IPS-18a (cell line): ENCODE data around the gene FGFR3.

ENCODE experiments used
- H3K27ac ChIP-seq: one replicate; pipeline ENCODE4 v1.5.1; 2013; ENCODE audit warnings: low read length
- H3K27me3 ChIP-seq: one replicate; pipeline ENCODE4 v1.6.1; 2013; ENCODE audit warnings: mild to moderate bottlenecking, low read length; ENCODE audit not compliant: control insufficient read depth, insufficient read depth
- H3K36me3 ChIP-seq: one replicate; pipeline ENCODE4 v1.6.1; 2013; ENCODE audit warnings: low read depth, low read length; ENCODE audit not compliant: control insufficient read depth
- H3K4me1 ChIP-seq: one replicate; pipeline ENCODE4 v1.6.1; 2013; ENCODE audit warnings: low read depth, low read length; ENCODE audit not compliant: control insufficient read depth
- H3K4me3 ChIP-seq: one replicate; pipeline ENCODE4 v1.5.1; 2013; ENCODE audit warnings: low read length
- H3K9ac ChIP-seq: one replicate; pipeline ENCODE4 v1.6.1; 2013; ENCODE audit warnings: mild to moderate bottlenecking, low read length, moderate library complexity
- H3K9me3 ChIP-seq: one replicate; pipeline ENCODE4 v1.6.1; 2013; ENCODE audit warnings: low read depth, low read length; ENCODE audit not compliant: control insufficient read depth

The FGFR3 gene

DNA sequence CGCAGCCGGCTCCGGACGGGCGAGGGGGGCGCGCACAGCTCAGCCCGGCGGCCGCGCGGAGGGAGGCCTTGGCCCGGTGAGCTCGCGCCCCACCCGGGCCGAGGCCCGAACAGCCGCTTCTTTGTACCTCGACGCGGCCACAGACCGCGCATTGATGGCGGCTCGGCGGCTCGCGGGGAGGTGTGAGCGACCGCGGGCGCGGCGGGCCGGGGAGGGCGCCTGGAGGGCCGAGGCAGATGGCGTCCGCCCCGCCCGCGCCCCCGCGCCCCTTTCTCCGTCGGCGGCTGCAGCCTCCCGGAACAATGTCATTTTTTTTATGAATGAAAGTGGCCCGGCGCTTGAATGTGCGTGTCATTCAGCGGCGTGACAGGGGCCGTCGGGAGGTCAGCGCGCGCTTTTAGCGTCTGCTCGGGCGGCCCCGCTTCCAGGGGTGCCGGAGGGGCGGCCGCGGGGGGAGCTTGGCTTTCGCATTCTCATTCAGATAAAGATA is 1.8 kb downstream of the FGFR3 start:
- H3K4me1 ChIP-seq = no peaks in the 10 kb centered on the region
- H3K27ac ChIP-seq = no peak overlapping the region
- no peaks in the 10 kb centered on the region for H3K36me3 ChIP-seq
- peak overlapping the region; percentile 69 for H3K4me3 ChIP-seq
- H3K9ac ChIP-seq = no peak overlapping the region
- H3K27me3 ChIP-seq = peaks cover 49% of the 10 kb centered on the region
- no peaks in the 10 kb centered on the region for H3K9me3 ChIP-seq

DNA sequence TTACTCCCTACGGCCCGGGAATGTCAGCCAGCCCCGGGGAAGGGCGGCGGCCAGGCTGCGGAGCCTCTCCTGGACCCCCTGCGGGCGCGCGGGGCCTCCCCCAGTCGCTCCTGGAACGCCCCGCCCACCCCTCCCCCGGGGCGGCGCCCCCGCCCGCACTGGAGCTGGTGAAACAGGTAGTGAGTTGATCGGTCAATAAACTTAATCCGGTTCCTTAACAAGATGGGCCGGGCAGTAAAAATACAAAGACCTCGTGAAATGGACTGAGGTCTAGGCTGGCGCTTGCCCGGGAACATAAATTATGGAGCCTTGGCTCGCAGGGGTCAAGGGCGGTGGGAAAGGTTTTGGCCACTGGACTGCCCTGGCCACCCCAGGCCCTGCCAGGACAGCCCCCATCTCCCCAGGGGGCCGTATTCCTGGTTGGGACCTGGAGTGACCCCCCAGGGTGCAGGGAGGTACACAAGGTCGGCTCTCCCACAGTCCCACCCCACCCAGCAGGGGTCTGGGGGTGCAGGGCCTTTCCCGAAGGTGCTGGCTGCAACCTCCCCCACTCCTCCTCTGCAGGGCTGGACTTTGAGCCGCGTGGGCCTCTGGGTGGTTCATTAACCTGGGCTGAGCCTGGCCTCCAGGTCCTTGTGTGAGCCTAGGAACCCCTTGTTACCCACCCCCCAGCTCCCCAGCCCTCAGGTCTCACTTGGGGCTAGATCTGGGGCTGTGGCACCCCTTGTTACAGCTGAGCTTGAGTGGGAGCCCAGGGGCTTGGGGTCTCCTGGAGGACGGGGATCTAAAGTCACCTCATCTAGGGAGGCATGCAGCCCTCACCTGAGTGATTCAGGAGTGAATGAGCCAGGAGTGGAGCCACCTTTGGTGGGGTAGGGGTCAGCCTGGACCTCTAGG is 2.5 kb downstream of the FGFR3 start:
- H3K9me3 ChIP-seq = no peaks in the 10 kb centered on the region
- H3K4me3 ChIP-seq = peak overlapping the region; percentile 69
- H3K9ac ChIP-seq = no peak overlapping the region
- H3K27ac ChIP-seq = no peak overlapping the region
- H3K4me1 ChIP-seq = no peaks in the 10 kb centered on the region
- H3K36me3 ChIP-seq = no peaks in the 10 kb centered on the region
- peaks cover 44% of the 10 kb centered on the region for H3K27me3 ChIP-seq

DNA sequence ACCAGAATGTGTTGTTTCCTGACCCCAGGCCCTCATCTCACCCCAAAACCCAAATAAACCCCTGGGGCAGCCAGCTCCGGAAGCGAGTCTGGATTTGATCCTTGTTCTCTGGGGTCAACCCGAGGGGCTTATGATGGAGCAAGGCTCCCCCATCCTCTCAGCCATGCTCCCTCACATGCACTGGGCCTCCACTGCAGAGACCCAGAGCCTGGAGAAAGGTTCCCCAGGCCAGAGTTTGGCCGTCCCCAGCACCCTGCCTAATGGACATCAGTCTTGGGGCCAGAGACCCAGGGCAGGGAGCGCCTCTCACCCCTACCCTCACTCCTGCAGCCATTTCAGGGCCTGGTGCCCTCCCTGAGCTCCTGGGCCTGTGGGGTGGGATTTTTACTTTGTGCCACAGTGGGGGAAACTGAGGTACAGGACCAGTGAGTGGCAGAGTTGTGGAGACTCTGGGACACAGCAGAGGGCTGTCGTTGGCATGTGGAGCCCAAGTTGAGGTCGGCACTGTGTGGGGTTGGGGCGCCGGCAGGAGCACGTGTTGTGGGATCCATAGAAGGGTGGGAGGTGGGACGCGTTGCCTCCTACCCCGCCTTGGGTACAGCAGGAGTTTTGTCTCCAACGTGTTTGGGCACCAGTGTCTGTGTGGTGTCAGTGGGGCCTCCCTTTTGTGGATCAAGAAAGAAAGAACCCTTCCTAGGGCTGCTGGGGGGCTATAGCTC is 3.6 kb downstream of the FGFR3 start:
- Histone ChIP-seq H3K4me3 (no peak overlapping the region), H3K9me3 (no peaks in the 10 kb centered on the region), H3K9ac (no peak overlapping the region), H3K27ac (no peak overlapping the region), H3K27me3 (peaks cover 33% of the 10 kb centered on the region), H3K36me3 (no peaks in the 10 kb centered on the region), H3K4me1 (no peaks in the 10 kb centered on the region)

DNA sequence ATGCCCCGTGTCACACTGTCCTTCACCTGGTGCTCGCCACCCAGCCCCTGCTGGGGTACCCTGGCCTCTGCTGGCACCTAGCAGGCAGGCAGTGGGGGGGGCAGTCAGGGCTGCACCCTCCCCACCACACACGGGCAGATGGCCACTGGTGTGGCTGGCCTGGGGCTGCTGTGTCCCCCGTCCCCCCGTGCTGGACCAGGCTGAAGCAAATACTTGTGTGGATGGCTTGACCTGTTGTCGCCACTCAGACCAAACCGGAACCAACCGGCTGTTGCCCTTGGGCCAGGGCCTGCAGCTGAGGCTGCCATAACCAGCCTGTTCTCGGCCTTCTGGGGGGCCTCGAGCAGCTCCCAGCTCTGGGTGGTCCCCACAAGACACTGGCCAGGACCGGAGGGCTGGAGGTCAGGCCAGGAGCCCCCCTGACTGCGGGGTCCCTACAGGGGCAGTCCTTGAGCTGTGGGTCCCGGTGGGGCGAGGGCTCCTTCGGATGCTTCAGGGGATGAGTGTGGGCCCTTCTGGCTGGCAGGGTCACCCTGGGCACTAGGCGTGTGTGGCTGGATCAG is 4.3 kb downstream of the FGFR3 start:
- H3K27me3 ChIP-seq = peaks cover 26% of the 10 kb centered on the region

DNA sequence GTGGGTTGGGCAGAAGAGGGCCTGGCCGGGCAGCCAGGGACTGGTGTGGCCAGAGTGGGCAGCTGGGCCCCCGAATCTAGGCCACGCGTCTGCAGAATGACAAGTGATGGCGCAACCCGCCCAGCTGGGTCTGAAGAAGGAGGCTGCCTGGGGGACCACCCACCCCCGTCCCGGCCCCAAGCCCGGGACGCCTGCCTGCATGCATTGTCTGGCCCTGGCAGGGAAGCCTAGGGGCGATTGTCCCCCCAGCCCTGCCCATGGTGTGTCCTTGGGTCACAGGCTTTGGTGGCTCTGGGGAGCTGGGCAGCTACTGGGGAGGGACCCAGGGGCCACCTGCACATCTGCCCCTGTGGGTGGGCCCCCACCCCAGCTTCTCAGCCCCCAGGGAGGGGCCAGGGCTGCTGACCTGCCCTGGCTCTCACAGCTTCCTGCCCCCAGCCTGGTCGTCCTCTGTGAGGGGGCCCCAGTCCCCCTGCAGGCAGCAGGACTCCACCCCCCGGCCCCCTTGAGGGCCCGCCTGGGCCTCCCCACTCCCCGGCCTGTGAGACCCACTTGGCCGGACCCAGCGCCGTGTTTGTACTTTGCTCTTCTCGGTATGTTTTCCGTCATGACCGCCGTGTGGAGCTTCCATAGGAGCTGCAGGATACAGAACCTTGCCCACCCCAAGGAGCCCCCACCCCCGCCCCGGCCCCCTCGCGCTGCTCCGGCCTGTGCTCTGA is 4.9 kb downstream of the FGFR3 start:
- Histone ChIP-seq H3K27me3 (peaks cover 23% of the 10 kb centered on the region), H3K27ac (no peak overlapping the region), H3K9ac (no peak overlapping the region), H3K4me1 (no peaks in the 10 kb centered on the region), H3K4me3 (no peak overlapping the region), H3K36me3 (no peaks in the 10 kb centered on the region), H3K9me3 (no peaks in the 10 kb centered on the region)

More for the DNA sequence above, 4.3 kb downstream of the FGFR3 start:
- H3K4me1 ChIP-seq = no peaks in the 10 kb centered on the region
- no peak overlapping the region for H3K4me3 ChIP-seq
- no peak overlapping the region for H3K9ac ChIP-seq
- H3K9me3 ChIP-seq = no peaks in the 10 kb centered on the region
- H3K36me3 ChIP-seq = no peaks in the 10 kb centered on the region
- H3K27ac ChIP-seq = no peak overlapping the region

DNA sequence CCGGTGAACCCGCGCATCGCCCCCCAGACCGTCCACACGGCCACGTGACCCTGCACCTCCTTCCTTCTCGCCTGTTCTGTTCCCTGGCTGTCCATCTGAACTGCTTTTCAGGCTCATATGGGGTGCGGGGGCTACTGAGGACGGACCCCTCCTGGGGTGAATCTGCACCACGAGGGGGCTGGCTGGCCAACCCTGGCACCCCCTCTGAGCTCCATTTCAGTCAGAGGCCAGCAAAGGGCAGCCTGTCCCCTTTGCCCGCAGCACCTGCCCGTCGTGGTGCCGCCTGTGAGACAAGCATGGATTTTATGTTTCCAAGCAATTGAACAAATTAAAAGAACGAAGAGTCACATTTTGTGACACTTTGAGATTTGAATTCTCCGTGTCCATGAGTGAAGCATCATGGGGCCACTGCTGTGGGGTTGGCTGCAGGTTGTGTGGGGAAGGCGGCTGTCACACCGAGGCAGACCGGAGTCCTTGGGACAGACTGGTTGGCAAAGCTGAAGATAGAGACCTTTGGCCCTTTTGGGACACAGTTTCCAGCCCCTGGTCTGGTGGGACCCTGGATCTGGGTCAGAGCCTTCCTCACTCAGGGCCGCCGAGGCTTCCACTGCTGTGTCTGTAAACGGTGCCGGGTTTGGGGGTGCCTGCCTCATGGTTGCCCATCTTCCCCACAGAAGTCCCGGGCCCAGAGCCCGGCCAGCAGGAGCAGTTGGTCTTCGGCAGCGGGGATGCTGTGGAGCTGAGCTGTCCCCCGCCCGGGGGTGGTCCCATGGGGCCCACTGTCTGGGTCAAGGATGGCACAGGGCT is 5.7 kb downstream of the FGFR3 start:
- Histone ChIP-seq H3K9me3 (no peaks in the 10 kb centered on the region), H3K36me3 (no peaks in the 10 kb centered on the region), H3K27me3 (peaks cover 23% of the 10 kb centered on the region), H3K27ac (no peak overlapping the region), H3K9ac (no peak overlapping the region), H3K4me1 (no peaks in the 10 kb centered on the region), H3K4me3 (no peak overlapping the region)

DNA sequence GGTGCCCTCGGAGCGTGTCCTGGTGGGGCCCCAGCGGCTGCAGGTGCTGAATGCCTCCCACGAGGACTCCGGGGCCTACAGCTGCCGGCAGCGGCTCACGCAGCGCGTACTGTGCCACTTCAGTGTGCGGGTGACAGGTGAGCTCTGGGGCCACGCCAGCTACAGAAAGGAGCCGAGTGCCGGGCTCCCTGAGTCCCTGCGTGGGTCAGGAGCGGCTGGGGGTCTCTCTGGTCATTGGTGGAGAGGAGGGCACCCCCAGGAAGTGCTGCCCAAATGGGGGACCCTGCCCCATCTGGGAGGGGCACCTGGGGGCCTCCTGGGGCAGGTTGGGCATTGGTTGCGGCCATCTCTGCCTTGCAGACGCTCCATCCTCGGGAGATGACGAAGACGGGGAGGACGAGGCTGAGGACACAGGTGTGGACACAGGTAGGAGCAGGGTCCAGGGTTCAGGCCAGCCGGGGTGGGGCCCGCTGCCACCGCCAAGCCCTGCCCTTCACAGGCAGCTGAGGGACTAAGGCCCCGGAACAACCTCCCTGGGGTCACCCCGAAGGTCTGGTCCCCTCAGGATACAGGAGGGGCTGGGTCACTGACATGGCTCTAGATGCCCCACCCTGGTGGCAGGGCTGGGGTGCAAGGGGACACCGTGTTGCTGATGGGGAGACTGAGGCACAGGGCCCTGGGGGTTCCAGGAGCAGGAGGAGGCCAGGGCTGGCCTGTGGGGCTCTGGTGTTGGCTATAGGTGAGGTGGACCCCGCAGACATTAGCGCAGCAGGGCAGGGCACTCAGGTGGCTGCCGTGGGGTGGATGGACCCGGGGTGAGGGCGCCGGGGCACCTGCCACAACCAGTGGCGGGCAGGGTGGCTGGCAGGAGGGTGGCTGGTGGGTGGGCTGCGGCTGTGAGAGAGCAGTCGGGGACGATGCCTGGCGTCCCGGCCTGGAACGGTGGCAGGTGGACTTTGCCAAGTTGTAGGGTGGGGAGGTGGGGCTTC is 6.6 kb downstream of the FGFR3 start:
- Histone ChIP-seq H3K27me3 (peaks cover 14% of the 10 kb centered on the region), H3K9ac (no peak overlapping the region), H3K4me3 (no peak overlapping the region), H3K36me3 (no peaks in the 10 kb centered on the region), H3K4me1 (no peaks in the 10 kb centered on the region), H3K9me3 (no peaks in the 10 kb centered on the region), H3K27ac (no peak overlapping the region)

DNA sequence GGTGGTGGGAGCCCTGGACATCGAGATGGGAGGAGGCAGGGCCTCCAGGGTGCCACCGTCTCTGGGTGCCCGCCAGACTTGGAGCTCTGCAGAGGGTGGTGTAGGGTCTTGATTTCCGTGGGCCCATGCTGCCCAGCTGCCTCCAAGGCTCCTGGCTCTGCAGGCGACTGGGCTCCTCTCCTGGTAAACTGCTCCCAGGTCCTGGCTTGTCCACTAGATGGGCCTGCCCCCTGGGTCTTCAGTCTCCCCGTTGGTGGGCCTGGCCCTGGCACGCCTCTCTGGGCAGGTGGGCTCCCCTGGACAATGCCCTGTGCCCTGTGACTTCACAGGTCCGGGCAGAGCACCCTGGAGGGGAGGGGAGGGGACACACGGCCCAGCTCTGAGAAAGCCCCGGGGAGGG is 7.7 kb downstream of the FGFR3 start:
- Histone ChIP-seq H3K27ac (no peak overlapping the region), H3K4me3 (no peak overlapping the region), H3K36me3 (no peaks in the 10 kb centered on the region), H3K27me3 (peaks cover 4% of the 10 kb centered on the region), H3K4me1 (no peaks in the 10 kb centered on the region), H3K9me3 (no peaks in the 10 kb centered on the region), H3K9ac (no peak overlapping the region)

DNA sequence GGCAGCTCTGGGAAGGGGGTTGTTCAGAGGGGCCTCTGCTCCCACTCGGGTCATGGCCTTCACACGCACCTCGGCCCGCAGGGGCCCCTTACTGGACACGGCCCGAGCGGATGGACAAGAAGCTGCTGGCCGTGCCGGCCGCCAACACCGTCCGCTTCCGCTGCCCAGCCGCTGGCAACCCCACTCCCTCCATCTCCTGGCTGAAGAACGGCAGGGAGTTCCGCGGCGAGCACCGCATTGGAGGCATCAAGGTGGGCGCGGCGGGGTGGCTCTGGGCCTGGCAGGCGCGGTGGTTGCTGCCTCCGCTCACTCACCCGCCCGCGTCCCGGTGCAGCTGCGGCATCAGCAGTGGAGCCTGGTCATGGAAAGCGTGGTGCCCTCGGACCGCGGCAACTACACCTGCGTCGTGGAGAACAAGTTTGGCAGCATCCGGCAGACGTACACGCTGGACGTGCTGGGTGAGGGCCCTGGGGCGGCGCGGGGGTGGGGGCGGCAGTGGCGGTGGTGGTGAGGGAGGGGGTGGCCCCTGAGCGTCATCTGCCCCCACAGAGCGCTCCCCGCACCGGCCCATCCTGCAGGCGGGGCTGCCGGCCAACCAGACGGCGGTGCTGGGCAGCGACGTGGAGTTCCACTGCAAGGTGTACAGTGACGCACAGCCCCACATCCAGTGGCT is 8.3 kb downstream of the FGFR3 start:
- Histone ChIP-seq H3K27me3 (no peaks in the 10 kb centered on the region), H3K27ac (no peak overlapping the region), H3K9me3 (no peaks in the 10 kb centered on the region), H3K4me1 (no peaks in the 10 kb centered on the region), H3K36me3 (no peaks in the 10 kb centered on the region), H3K9ac (no peak overlapping the region), H3K4me3 (no peak overlapping the region)
